GM18909 (cell line): ENCODE measurements around the gene MCTP1.
A peak's percentile ranks its signal among the peaks of the same experiment; 100 is the strongest.

Source experiments
- ATAC-seq: cut with Tn5 transposase; IDR thresholded peaks from one replicate; pipeline ENCODE4 v1.9.1; 2021; ENCODE audit warnings: mild to moderate bottlenecking; ENCODE audit not compliant: unreplicated experiment, poor library complexity

MCTP1 gene

GRCh38 chr5:95045181-95045965, 239.5 kb downstream of the MCTP1 start:
- no peak for ATAC-seq

GRCh38 chr5:95044096-95044495, 240.8 kb downstream of the MCTP1 start:
- ATAC-seq = no peak

- ATAC-seq = no peak
Observed at GRCh38 chr5:95043648-95044047, 241.2 kb downstream of the MCTP1 start.

- no peak for ATAC-seq
Observed at GRCh38 chr5:95043234-95043633, 241.7 kb downstream of the MCTP1 start.

- ATAC-seq = no peak
Observed at GRCh38 chr5:95042037-95042436, 242.9 kb downstream of the MCTP1 start.

- no peak for ATAC-seq
Observed at GRCh38 chr5:95035891-95036685, 248.8 kb downstream of the MCTP1 start.

GRCh38 chr5:95032801-95033200, 252.1 kb downstream of the MCTP1 start:
- ATAC-seq = no peak

GRCh38 chr5:95029569-95030366, 255.1 kb downstream of the MCTP1 start:
- ATAC-seq = peak; percentile 62

GRCh38 chr5:95027775-95028174, 257.1 kb downstream of the MCTP1 start:
- peak; percentile 41 for ATAC-seq

- ATAC-seq = peak; percentile 32
Observed at GRCh38 chr5:95027151-95027721, 257.7 kb downstream of the MCTP1 start.

GRCh38 chr5:95026718-95027117, 258.2 kb downstream of the MCTP1 start:
- no peak for ATAC-seq

- ATAC-seq = peak; percentile 73
Observed at GRCh38 chr5:95022967-95023695, 261.8 kb downstream of the MCTP1 start.

GRCh38 chr5:95020345-95020744, 264.5 kb downstream of the MCTP1 start:
- no peak for ATAC-seq

- no peak for ATAC-seq
Observed at GRCh38 chr5:95018946-95019345, 265.9 kb downstream of the MCTP1 start.

- ATAC-seq = no peak
Observed at GRCh38 chr5:95018511-95018910, 266.4 kb downstream of the MCTP1 start.

- ATAC-seq = no peak
Observed at GRCh38 chr5:95009812-95010211, 275.1 kb downstream of the MCTP1 start.

- peak; percentile 84 for ATAC-seq
Observed at GRCh38 chr5:95007921-95008597, 276.8 kb downstream of the MCTP1 start.

- no peak for ATAC-seq
Observed at GRCh38 chr5:95005811-95006210, 279.1 kb downstream of the MCTP1 start.

- ATAC-seq = no peak
Observed at GRCh38 chr5:94998670-94999069, 286.2 kb downstream of the MCTP1 start.
